ENCODE measurements around the gene RAB1B.

Gene RAB1B

DNA sequence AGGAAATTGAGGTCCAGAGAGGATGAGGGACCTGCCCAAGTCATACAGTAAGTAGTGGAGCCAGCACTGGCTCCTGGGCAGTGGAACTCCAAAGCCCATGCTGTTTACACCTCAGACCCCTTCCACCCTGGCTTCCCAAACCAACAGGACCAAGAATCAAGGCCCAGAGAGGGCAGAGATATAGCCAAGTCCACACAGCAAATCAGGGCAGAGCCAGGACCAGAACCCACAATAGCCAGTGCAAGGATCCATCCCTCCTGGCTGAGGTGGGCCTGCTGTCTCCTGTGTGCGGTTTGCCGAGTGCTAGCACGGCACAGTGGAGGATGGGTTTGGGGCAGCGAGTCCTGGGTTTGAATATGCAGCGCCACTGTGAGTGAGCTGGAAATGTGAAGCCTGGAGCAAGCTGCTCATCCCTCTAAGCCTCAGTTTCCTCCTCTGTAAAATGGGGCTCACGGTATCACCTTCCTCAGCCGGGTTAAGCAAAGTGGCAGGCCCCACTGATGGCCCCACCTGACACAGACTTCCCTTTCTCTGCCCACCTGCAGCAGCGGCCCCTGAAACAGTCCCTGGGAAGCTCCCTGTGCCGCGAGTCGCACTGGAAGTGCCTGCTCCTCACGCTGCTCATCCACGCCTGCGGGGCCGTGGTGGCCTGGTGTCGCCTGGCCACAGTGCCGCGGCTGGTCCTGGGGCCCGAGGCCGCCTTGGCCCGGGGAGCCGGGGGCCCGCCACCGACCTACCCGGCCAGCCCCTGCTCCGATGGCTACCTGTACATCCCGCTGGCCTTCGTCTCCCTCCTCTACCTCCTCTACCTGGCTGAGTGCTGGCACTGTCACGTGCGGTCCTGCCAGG is 25.6 kb downstream of the RAB1B start:
- CTCF ChIA-PET, result no interaction called here

DNA sequence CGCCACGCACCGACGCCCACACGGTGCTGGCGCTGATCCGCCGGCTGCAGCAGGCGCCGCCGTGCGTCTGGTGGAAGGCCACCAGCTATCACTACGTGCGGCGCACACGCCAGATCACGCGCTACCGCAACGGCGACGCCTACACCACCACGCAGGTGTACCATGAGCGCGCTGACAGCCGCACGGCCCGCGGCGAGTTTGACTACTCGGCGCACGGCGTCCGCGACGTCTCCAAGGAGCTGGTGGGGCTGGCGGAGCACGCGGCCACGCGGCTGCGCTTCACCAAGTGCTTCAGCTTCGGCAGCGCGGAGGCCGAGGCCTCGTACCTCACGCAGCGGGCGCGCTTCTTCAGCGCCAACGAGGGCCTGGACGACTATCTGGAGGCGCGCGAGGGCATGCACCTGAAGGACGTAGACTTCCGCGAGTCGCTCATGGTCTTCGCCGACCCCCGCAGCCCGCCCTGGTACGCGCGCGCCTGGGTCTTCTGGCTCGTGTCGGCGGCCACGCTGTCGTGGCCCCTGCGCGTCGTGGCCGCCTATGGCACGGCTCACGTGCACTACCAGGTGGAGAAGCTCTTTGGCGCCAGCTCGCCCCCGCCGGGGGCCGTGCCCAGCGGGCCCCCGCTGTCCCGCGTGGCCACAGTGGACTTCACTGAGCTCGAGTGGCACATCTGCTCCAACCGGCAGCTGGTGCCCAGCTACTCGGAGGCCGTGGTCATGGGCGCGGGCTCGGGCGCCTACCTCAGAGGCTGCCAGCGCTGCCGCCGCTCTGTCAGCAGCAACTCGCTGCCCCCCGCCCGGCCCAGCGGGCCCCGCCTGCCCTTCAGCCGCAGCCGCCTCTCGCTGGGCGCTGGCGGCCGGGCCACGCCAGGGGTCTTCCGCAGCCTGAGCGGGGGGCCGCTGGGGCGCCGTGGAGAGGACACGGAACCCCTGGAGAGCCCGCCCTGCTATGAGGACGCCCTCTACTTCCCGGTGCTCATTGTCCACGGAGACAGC is 26.5 kb downstream of the RAB1B start:
- POLR2A ChIA-PET, result interaction anchor here (1.6 kb wide), 1 partner anchor 10 kb away, joined by 4 read pairs; no protein-coding TSS in a partner anchor
- no peak for TF ChIP-seq ELF4 (IDR thresholded peaks at IDR 0.05)
- no peak for DNase-seq (ENCODE audit: extremely low spot score)
- CTCF ChIA-PET, result no interaction called here

More for the DNA sequence above, 25.6 kb downstream of the RAB1B start:
- TF ChIP-seq SUZ12 (IDR thresholded peaks at IDR 0.05), result no peak
- no peak for TF ChIP-seq NFRKB (IDR thresholded peaks at IDR 0.05)
- TF ChIP-seq FOXA1 (IDR thresholded peaks at IDR 0.05), result no peak
- no peak for TF ChIP-seq ARNT (IDR thresholded peaks at IDR 0.05)
- TF ChIP-seq LEF1 (IDR thresholded peaks at IDR 0.05; ENCODE audit: borderline replicate concordance), result no peak
- TF ChIP-seq, protein P1, sequence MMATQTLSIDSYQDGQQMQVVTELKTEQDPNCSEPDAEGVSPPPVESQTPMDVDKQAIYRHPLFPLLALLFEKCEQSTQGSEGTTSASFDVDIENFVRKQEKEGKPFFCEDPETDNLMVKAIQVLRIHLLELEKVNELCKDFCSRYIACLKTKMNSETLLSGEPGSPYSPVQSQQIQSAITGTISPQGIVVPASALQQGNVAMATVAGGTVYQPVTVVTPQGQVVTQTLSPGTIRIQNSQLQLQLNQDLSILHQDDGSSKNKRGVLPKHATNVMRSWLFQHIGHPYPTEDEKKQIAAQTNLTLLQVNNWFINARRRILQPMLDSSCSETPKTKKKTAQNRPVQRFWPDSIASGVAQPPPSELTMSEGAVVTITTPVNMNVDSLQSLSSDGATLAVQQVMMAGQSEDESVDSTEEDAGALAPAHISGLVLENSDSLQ (IDR thresholded peaks at IDR 0.05), result no peak
- TF ChIP-seq ELF4 (IDR thresholded peaks at IDR 0.05), result no peak
- no peak for TF ChIP-seq SP1 (IDR thresholded peaks at IDR 0.05)
- TF ChIP-seq BHLHE40 (IDR thresholded peaks at IDR 0.05; ENCODE audit: borderline replicate concordance), result no peak
- no peak for TF ChIP-seq HDGF (IDR thresholded peaks at IDR 0.05; ENCODE audit: borderline replicate concordance)
- TF ChIP-seq TARDBP (IDR thresholded peaks at IDR 0.05), result no peak
- TF ChIP-seq FOXK2 (IDR thresholded peaks at IDR 0.05), result no peak
- TF ChIP-seq L3MBTL2 (conservative IDR thresholded peaks at IDR 0.05), result no peak
- no peak for TF ChIP-seq FOXM1 (IDR thresholded peaks at IDR 0.05; ENCODE audit: borderline replicate concordance)
- TF ChIP-seq ZNF384 (IDR thresholded peaks at IDR 0.05), result no peak
- TF ChIP-seq CTBP1 (IDR thresholded peaks at IDR 0.05; ENCODE audit: borderline replicate concordance), result no peak
- POLR2A ChIA-PET, result interaction anchor here (1.6 kb wide), 1 partner anchor 9 kb away, joined by 4 read pairs; no protein-coding TSS in a partner anchor
- DNase-seq (ENCODE audit: extremely low spot score), result no peak

DNA sequence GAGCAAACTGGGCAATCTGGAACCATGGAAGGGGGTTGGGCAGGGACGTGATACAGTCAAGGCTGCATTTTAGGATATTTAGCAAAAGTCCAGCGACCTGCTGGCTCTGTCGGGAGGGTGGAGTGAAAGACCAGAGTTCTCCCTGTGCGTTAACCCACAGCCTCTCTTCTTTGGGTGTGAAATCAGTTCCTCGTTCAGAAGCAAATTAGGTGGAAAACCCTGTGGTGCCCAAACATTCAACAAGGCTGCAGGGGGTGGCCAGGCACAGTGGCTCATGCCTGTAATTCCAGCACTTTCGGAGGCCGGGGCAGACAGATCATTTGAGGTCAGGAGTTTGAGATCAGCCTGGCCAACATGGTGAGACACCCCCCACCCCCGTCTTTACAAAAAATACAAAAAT is 29.2 kb downstream of the RAB1B start:
- TF ChIP-seq ZNF384 (IDR thresholded peaks at IDR 0.05) (no peak), ARNT (IDR thresholded peaks at IDR 0.05) (no peak), FOXM1 (IDR thresholded peaks at IDR 0.05; ENCODE audit: borderline replicate concordance) (no peak), NFRKB (IDR thresholded peaks at IDR 0.05) (no peak), ELF4 (IDR thresholded peaks at IDR 0.05) (no peak), CTBP1 (IDR thresholded peaks at IDR 0.05; ENCODE audit: borderline replicate concordance) (no peak), HDGF (IDR thresholded peaks at IDR 0.05; ENCODE audit: borderline replicate concordance) (no peak), FOXA1 (IDR thresholded peaks at IDR 0.05) (no peak), TARDBP (IDR thresholded peaks at IDR 0.05) (no peak), SP1 (IDR thresholded peaks at IDR 0.05) (no peak)
- DNase-seq (ENCODE audit: extremely low spot score), result no peak
- ChIA-PET POLR2A (no interaction called here), CTCF (interaction anchor here (0.6 to 2.6 kb wide), 3 partner anchors 10 to 438 kb away, joined by 3 to 8 read pairs (median 7); no protein-coding TSS in a partner anchor)

DNA sequence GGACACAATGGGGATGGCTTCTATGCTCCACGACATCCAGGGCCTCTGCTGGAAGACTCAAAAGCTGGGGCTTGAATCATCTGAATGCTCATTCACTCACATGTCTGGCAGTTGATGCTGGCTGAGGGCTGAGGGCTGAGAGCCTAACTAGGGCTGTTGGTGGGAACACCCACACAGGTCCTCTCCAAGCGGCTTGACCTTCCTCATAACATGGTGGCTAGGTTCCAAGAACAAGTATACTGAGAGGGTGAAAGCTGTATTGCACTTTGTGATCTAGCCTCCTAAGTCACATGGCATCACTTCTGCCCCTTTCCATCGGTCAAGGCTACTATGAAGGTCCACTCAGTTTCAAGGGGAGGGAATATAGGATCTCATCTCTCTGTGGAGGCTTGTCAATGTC is 30.7 kb downstream of the RAB1B start:
- no peak for DNase-seq (ENCODE audit: extremely low spot score)
- TF ChIP-seq ELF4 (IDR thresholded peaks at IDR 0.05) (no peak), SP1 (IDR thresholded peaks at IDR 0.05) (no peak), FOXA1 (IDR thresholded peaks at IDR 0.05) (no peak), NFRKB (IDR thresholded peaks at IDR 0.05) (no peak)
- ChIA-PET POLR2A (interaction anchor here (3.1 kb wide), 1 partner anchor 10 kb away, joined by 18 read pairs; the partner anchor contains the start of gene YIF1A), CTCF (interaction anchor here (1.2 kb wide), 1 partner anchor 13 kb away, joined by 4 read pairs; no protein-coding TSS in a partner anchor)

DNA sequence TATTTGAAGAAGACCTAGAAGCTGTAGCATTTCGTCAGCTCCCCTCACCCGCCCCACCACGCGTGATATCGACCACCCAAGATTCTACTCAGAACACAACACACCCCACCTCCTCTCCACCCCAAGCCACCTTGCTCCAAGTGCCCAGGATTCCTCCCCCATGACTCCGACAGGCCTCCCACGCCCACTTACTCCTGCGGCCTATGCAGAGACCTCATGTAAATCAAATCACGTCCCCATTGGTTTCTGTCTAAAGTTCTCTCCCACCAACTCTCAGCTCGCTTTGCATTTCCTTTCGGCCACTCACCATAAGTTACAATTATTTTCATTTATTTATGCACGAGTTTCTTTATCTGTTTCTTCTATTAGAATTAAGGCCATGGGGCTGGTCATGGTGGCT is 34.2 kb downstream of the RAB1B start:
- no peak for TF ChIP-seq NFRKB (IDR thresholded peaks at IDR 0.05)
- TF ChIP-seq ARNT (IDR thresholded peaks at IDR 0.05), result no peak
- no peak for TF ChIP-seq FOXM1 (IDR thresholded peaks at IDR 0.05; ENCODE audit: borderline replicate concordance)
- no peak for TF ChIP-seq FOXA1 (IDR thresholded peaks at IDR 0.05)
- TF ChIP-seq HDGF (IDR thresholded peaks at IDR 0.05; ENCODE audit: borderline replicate concordance), result no peak
- TF ChIP-seq L3MBTL2 (conservative IDR thresholded peaks at IDR 0.05), result no peak
- TF ChIP-seq BHLHE40 (IDR thresholded peaks at IDR 0.05; ENCODE audit: borderline replicate concordance), result no peak
- no peak for TF ChIP-seq TARDBP (IDR thresholded peaks at IDR 0.05)
- TF ChIP-seq CTBP1 (IDR thresholded peaks at IDR 0.05; ENCODE audit: borderline replicate concordance), result no peak
- TF ChIP-seq FOXK2 (IDR thresholded peaks at IDR 0.05), result no peak
- no peak for TF ChIP-seq SUZ12 (IDR thresholded peaks at IDR 0.05)
- TF ChIP-seq ELF4 (IDR thresholded peaks at IDR 0.05), result no peak
- TF ChIP-seq LEF1 (IDR thresholded peaks at IDR 0.05; ENCODE audit: borderline replicate concordance), result no peak
- no peak for TF ChIP-seq ZNF384 (IDR thresholded peaks at IDR 0.05)
- TF ChIP-seq, protein P1 (IDR thresholded peaks at IDR 0.05), result no peak
- no peak for TF ChIP-seq SP1 (IDR thresholded peaks at IDR 0.05)
- DNase-seq (ENCODE audit: extremely low spot score), result no peak
- POLR2A ChIA-PET, result interaction anchor here (1.4 kb wide), 1 partner anchor 14 kb away, joined by 8 read pairs; the partner anchor contains the start of gene YIF1A
- CTCF ChIA-PET, result interaction anchor here (3.5 kb wide), 1 partner anchor 9 kb away, joined by 26 read pairs; no protein-coding TSS in a partner anchor

DNA sequence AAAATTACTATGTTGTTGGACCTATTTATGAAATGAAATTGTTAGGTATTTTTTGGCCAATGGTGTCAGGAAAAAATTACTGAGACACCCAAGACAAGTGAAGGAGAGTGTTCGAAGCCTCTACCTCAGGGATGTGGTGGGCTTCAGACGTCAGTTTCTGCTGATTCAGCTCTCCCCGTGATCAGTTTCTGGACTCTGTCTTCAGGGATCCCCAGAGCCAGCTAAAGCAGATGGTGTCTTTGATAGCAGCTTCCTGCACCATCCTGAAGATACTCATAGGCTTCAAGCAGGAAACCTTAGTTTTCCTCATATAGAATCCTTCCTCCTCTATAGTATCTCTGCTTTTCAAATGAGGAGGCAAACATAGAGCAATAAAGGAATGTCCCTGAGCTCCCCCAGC is 41.0 kb downstream of the RAB1B start:
- POLR2A ChIA-PET, result no interaction called here
- TF ChIP-seq ARNT (IDR thresholded peaks at IDR 0.05) (no peak), ELF4 (IDR thresholded peaks at IDR 0.05) (no peak), ZNF384 (IDR thresholded peaks at IDR 0.05) (no peak), L3MBTL2 (conservative IDR thresholded peaks at IDR 0.05) (no peak), NFRKB (IDR thresholded peaks at IDR 0.05) (no peak), BHLHE40 (IDR thresholded peaks at IDR 0.05; ENCODE audit: borderline replicate concordance) (no peak), FOXA1 (IDR thresholded peaks at IDR 0.05) (no peak), LEF1 (IDR thresholded peaks at IDR 0.05; ENCODE audit: borderline replicate concordance) (no peak), SUZ12 (IDR thresholded peaks at IDR 0.05) (no peak), CTBP1 (IDR thresholded peaks at IDR 0.05; ENCODE audit: borderline replicate concordance) (no peak), HDGF (IDR thresholded peaks at IDR 0.05; ENCODE audit: borderline replicate concordance) (no peak), SP1 (IDR thresholded peaks at IDR 0.05) (no peak)
- TF ChIP-seq, protein P1 (IDR thresholded peaks at IDR 0.05), result no peak
- CTCF ChIA-PET, result interaction anchor here (1.2 kb wide), 1 partner anchor 79 kb away, joined by 3 read pairs; no protein-coding TSS in a partner anchor
- no peak for DNase-seq (ENCODE audit: extremely low spot score)
